Measurements from ENCODE around the gene RNF169. TPM values are rescaled to one million over a fixed set of nuclear protein-coding genes. Genes with fewer than 3 reads are reported as not detected.

The RNF169 gene
- total RNA-seq, 1 donor from 2014 or later, result 21.2 TPM

GRCh38 chr11:74845978-74846517 lies 97.4 kb downstream of the RNF169 start:
- Histone ChIP-seq H3K4me1 (no peaks in the 10 kb centered on the region), H3K27ac (no peak overlapping the region), H3K9me3 (no peaks in the 10 kb centered on the region), H3K36me3 (peaks cover 48% of the 10 kb centered on the region), H3K27me3 (ENCODE audit: low read depth) (no peaks in the 10 kb centered on the region), H3K4me3 (no peak overlapping the region)
- DNase-seq (no peak), ATAC-seq (no peak)
- intact Hi-C loops (cut with DNase I), result no loop called here
- TF ChIP-seq, protein P1, sequence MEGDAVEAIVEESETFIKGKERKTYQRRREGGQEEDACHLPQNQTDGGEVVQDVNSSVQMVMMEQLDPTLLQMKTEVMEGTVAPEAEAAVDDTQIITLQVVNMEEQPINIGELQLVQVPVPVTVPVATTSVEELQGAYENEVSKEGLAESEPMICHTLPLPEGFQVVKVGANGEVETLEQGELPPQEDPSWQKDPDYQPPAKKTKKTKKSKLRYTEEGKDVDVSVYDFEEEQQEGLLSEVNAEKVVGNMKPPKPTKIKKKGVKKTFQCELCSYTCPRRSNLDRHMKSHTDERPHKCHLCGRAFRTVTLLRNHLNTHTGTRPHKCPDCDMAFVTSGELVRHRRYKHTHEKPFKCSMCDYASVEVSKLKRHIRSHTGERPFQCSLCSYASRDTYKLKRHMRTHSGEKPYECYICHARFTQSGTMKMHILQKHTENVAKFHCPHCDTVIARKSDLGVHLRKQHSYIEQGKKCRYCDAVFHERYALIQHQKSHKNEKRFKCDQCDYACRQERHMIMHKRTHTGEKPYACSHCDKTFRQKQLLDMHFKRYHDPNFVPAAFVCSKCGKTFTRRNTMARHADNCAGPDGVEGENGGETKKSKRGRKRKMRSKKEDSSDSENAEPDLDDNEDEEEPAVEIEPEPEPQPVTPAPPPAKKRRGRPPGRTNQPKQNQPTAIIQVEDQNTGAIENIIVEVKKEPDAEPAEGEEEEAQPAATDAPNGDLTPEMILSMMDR (IDR thresholded peaks at IDR 0.05), result no peak

DNA sequence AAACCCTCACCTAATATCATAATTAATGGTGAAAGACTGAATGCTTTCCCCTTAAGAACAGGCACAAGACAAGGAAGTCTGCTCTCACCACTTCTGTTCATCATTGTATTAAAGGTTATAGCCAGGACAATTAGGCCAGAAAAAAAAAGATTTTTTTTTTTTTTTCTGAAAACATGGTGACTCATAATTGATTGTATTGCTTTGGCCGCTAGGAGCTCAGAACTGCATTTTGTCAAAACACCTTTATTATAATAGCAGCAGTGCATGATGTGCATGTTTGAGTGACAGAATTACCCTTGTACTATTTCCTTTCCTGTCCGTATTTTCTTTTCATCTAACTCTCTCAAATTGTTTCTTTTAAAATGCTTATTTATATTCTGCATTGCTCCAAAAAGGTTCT lies 98.1 kb downstream of the RNF169 start:
- no peak overlapping the region for H3K27ac ChIP-seq
- DNase-seq (no peak), ATAC-seq (no peak)
- no peaks in the 10 kb centered on the region for H3K4me1 ChIP-seq
- H3K27me3 ChIP-seq (ENCODE audit: low read depth), result no peaks in the 10 kb centered on the region
- intact Hi-C loops (cut with DNase I), result no loop called here
- no peak overlapping the region for H3K4me3 ChIP-seq
- H3K9me3 ChIP-seq, result no peaks in the 10 kb centered on the region
- TF ChIP-seq, protein P1 (IDR thresholded peaks at IDR 0.05), result no peak
- peaks cover 48% of the 10 kb centered on the region for H3K36me3 ChIP-seq

DNA sequence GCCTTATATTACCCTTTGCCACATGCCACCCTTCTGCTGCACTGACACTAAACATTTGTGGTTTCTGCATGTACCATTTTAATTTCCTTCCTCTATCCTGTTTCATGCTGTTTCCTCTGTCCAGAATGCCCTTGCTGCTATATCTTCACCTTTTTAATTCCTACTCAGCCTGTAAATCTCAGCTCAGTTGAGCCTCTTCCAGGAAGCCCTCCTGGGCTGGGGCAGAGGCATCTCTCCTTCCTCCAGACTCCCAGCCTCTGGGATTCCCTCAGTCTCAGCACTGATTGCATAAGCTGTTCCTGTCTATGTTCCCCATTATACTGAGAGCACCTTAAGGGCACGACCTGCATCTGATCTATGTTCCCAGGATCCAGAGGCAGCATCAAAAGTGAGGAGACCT lies 98.7 kb downstream of the RNF169 start:
- H3K9me3 ChIP-seq, result no peaks in the 10 kb centered on the region
- H3K27ac ChIP-seq, result no peak overlapping the region
- H3K27me3 ChIP-seq (ENCODE audit: low read depth), result no peaks in the 10 kb centered on the region
- intact Hi-C loops (cut with DNase I), result no loop called here
- no peaks in the 10 kb centered on the region for H3K4me1 ChIP-seq
- ATAC-seq (no peak), DNase-seq (no peak)
- no peak overlapping the region for H3K4me3 ChIP-seq
- peaks cover 48% of the 10 kb centered on the region for H3K36me3 ChIP-seq
- TF ChIP-seq, protein P1 (IDR thresholded peaks at IDR 0.05), result no peak

DNA sequence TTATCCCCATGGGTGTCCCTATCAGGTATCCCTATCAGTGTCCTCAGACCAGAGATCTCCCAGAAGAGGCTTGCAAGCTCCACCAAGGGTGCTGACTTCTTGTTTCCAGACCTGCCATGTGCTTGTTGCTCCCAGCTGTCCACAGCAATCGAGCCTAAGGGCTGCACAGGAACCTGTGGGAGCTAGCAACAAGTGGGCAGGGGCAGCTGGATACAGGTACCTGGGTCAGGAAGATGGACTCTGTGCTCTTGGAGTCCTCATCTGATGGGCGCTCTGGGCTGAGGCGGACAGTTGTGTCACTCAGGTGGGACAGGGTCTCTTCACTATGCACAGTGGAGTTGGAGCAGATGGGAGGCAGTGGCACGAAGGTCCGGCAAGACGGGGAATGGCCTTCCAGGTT lies 99.2 kb downstream of the RNF169 start:
- H3K4me3 ChIP-seq, result no peak overlapping the region
- H3K27ac ChIP-seq, result no peak overlapping the region
- H3K4me1 ChIP-seq, result no peaks in the 10 kb centered on the region
- H3K36me3 ChIP-seq, result peaks cover 45% of the 10 kb centered on the region
- ATAC-seq (no peak), DNase-seq (no peak)
- no peaks in the 10 kb centered on the region for H3K9me3 ChIP-seq
- intact Hi-C loops (cut with DNase I), result no loop called here
- TF ChIP-seq, protein P1 (IDR thresholded peaks at IDR 0.05), result no peak
- H3K27me3 ChIP-seq (ENCODE audit: low read depth), result no peaks in the 10 kb centered on the region

DNA sequence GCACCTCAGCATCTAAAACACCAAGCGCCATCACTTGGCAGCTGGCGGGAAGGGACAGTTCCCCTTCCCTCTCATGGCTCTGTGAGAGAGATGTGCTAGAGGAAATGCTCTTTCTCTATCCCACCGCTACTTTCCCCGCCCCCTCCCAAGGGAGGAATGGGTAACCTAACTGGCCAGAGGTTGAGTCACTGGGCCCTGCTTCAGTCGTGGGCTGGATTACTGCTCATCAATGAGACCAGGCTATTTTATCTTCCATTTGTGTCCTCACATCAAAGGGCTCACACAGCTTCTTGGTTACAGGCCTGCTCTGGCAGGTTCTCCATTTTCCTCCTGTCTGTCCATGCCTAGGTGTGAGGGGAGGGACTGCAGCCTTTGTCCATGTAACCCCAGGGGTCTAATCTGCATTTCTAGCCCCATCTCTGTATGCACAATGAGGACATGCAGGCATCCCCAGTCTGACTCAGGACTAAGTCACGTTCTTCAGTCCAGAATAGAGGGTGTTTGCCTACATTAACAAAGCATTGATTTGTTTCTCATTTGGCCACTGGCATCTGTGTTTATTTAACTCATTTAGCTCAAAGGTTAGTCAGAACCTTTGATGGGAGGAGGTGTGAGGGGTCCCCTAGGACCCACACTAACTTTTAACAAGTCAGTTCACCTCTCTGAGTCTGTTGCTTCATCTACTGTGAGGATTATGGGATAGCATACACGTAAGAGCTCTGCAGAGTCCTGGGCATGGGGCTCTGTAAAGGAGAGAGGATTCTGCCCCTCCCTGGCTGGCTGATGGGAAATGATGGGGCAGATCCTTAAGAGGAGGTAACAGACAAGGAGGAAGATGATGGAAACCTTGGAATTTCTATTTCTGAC lies 101.1 kb downstream of the RNF169 start:
- intact Hi-C loops (cut with DNase I), result no loop called here
- DNase-seq, result no peak
- H3K36me3 ChIP-seq, result peaks cover 27% of the 10 kb centered on the region

More for the DNA sequence above, 101.1 kb downstream of the RNF169 start:
- no peaks in the 10 kb centered on the region for H3K9me3 ChIP-seq
- H3K27ac ChIP-seq, result no peak overlapping the region
- ATAC-seq, result no peak
- H3K27me3 ChIP-seq (ENCODE audit: low read depth), result no peaks in the 10 kb centered on the region
- H3K4me1 ChIP-seq, result no peaks in the 10 kb centered on the region
- H3K4me3 ChIP-seq, result no peak overlapping the region
- TF ChIP-seq, protein P1 (IDR thresholded peaks at IDR 0.05), result no peak
